Ammon's horn (tissue), 1 donor: ENCODE results near the gene NLGN2.

Experiments used
- DNase-seq: peaks from one replicate; pipeline ENCODE4 v3.0.0-alpha.2; 2016; ENCODE audit warnings: low spot score

NLGN2 gene

DNA sequence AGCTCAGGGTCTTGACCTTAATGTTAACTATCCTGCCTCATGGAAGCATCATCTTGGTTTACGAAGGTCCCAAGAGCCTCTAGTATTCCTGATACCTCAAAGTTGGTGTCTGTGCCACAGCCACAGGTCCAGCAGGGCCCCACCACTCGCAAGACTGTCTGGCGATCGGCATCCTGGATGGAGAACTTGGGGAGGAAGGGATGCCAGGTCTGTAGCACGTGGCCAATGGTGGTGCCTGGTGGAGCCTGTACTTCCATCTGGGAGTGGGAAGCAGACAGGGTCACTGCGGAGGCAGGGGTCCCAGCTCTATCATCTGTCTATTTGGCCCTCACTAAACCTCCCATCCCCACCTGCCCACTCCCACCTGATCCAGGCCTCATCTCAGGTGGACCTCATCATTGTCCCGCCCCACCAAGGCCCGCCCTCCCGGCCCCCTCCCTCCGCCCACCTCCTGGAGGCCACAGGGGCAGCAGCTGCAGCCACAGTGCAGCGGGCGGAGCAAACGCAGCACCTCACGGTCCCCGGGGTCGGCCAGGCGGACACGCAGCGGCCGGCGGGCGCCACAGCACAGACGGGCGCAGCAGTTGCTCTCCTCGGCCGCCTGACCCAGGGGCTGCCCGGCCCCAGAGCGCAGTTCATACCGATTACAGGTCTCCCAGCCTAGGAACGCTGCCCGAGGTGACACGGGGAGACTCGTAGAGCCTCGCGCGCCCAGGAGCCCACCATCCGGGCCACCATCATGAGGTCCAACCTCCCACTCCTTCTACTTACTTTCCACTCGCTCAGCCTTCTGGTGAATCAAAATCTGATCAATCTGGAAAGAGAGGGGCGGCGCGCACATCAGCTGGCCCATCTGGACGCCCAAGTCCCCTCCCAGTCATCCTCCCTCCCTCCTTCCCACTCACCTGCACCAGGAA lies 14.7 kb upstream of the NLGN2 start:
- DNase-seq, result no peak

DNA sequence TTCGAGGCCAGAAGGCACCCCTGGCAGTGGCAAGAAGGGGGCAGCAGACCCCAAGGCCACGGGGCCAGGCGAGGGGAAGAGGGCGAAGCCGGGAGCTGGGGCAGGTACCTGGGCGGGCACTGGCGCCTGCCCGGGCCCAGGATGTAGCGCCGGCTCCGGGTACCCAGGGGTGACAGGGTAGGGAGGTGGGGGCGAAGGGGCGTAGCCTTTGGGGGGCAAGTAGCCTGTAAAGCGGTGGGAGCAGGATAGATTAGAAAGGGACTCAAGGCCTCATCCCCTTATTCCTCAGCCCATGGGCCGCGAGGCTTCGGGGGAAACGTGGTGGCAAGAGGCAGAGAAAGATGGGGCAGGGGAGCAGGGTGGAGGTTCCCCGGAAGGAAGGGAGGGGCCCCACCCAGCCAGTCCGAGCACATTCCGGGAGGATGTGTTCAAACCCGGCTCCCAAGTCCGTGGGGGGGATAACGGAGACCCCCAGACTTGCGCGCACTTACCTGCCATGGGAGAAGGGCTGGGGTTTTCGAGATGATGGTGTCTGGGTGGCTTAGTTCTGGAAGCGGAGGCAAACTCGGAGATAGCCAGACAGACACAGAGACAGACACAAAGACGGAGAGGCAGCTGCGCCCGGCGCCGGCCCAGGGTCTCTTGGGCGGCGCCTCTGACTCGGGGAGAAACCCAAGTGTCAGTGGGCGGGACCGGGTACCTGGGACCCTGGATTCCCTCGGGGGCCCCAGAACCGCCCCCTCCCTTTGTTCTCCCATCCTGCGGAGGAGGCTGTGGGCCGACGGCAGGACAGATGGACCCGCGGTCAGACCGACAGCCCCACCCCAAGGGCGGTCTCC lies 13.8 kb upstream of the NLGN2 start:
- DNase-seq, result no peak

DNA sequence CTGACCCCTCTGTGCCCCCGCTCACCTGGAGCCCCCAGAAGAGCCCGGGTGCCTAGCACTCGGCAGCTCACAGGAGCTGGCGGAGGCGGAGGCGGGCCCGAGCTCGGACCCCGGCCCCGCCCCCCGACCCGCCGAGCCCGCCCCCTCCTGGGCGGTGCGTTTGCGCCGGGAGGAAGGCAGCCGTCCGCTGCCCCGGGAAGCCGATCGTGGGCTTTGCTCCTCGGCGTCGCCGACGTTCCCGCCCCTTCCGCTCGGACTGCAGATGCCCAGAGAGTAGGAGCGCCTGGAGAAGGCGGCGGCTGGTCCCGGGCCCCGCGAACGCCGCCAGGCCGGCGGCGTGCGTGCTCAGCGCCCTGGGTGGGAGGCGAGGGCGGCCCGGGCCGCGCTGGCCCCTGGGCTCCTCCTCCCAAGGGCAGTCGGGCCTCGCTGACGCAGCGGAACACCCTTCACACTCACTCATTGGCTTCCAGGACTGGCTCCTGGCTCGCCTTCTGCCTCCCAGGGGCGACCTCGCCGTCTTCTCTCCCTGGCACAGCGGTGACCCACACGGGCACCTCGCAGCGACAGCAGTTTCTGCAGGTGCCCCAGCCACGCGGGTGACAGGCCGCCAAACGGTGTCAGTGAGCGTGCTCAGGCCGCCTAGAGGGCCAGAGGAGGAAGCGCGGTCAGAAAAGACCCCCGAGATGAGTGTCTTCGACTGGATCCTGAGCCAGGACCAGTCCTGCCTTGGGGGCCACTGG lies 13.0 kb upstream of the NLGN2 start, which contains the start of gene PLSCR3:
Gene PLSCR3 (minus strand): TSS at position 74 of the 740 bp plus-strand sequence. CDS start 415 bp downstream, outside the sequence.
- DNase-seq, result peak; percentile 86

DNA sequence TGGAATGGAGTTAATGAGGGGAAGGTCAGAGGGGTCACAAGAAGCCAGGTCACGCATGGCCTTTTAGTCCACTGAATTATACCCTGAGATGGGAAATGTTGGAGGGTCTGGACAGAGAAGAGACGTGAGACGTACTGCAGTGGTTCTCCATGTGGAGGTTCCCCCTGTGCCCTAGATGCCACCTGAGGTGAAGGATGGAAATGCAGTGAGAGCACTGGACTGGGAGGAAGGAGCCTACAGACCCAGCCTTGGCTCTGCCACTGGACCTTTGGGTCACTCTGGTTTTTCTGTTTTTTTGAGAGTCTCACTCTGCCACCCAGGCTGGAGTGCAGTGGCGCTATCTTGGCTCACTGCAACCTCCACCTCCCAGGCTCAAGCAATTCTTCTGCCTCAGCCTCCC lies 11.5 kb upstream of the NLGN2 start:
- no peak for DNase-seq

DNA sequence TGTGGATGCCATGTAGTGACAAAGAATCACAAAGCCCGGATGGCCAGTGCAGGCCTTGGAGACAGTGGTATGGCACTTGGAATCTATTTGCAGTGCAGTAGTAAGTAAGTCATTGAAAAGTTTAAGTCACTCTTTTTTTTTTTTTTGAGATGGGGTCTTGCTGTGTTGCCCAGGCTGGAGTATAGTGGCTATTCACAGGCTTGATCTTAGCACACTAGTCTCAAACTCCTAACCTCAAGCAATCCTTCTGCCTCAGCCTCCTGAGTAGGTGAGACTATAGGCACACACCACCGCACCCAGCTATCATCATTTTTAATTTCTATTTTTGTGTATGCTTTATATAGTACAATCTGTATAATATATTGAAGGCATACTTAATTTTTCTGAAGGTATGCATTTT lies 9.0 kb upstream of the NLGN2 start:
- DNase-seq, result no peak

DNA sequence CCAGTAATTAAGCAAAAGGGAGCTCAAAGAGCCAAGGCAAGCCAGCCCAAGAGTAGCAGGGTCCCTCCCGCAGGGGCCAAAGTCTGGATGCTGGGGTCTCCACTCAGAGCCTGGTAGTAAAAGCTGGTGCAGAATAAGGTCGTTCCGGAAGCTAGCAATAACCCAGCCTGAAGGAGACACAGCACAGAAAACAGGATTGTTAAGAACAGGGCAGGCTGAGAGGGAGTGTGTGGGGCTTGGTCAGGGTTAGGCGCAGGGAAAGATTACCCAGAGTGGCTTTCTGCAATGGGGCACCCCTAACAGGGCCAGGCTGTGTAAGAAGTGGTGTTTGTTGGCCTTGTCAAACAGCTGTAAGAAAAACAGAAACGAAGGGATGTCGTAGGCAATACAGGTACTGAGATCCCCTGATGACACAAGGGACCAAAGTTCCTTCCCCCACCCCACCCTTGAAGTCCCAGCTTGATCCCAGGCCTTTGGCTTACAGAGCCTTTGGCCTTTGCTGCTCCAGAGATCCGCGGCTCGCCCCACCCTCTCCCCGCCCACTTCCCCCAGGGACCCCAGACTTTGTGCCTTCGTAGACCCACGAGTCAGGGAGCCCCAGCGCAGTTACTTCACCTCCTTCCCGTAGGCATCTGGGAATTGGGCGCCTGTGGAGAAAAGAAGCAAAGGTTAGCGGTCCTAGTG lies 4.5 kb upstream of the NLGN2 start:
- no peak for DNase-seq

DNA sequence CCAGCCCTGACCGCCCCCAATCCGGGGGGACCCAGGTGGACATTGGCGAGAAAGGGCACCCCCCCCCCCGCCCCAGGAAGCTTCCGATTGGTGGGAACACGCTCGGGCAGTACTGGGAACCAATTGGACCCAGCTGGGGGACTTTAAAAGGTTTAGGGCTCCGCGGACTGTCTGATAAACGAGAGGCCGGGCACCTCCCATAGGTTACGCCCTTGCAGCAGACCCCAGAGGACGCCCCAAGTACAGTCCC lies 4.0 kb upstream of the NLGN2 start:
- DNase-seq, result no peak

DNA sequence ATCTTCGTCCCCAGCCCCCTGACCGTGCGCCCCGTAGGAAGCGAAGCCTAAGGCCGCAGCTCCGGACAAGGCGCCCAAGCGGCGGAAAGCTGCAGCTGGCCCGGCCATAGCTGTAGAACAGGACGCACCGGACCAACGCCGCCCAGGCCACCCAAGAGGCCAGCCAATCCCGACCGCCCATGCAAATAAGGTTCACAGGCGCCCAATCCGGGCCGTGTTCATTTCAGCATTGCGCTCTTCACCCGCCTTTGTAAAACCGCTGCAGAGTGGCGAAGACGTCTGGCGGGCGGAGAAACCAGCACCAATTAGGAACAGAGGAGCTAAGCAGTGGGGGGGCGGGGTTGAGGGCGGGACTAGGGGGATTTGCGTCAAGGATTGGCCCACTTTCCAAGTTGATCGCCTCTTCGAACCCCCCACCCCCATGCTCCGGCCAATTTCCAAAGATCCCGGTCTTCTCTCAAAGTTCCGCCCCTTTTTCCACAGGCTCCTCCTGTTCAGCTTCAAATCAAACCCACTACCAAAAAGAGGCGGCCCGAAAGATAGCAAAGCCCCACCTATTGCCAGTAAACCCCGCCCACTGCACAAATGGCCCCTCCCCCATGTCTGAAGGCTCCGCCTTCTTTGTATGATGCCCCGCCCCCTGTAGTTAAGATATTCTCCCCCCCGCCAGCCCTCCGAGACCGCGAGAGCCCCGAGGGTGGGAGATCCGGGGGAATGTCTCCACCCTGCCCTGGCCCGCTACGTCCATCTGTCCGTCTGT lies 3.5 kb upstream of the NLGN2 start, which contains the start of gene TMEM256:
Gene TMEM256 (minus strand): TSS at position 121 of the 760 bp plus-strand sequence. CDS start 13 bp downstream, at position 108.
- DNase-seq, result peak; percentile 100

DNA sequence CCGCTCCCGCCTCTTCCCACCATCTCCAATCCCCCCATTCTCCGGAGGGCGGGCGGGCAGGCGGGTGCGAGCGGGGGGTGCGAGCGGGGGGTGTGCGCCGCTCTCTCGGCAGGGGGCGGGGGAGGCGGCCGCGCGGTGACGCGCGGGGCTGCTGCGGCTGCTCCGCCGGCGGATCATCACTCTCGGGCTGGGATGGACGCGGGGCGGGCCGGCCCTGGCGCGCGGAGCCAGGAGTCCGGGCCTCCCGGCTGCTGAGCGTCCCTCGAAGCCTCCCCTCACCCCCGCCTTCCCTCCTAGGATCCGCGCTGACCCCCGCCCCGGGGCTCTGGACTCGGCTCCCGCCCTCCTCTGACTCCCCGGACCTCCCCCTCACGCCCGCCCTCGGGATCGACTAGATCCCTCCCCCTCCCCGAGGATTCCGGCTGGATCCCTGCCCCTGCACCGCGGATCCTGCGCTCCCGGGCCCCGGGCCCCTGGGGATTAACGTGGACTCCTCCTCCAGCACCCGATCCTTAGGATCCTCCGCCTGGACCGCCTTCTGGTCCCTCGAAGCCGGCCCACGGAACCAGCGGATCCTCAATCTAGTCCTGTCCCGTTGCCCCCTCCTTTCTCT lies 2.8 kb upstream of the NLGN2 start:
- no peak for DNase-seq

DNA sequence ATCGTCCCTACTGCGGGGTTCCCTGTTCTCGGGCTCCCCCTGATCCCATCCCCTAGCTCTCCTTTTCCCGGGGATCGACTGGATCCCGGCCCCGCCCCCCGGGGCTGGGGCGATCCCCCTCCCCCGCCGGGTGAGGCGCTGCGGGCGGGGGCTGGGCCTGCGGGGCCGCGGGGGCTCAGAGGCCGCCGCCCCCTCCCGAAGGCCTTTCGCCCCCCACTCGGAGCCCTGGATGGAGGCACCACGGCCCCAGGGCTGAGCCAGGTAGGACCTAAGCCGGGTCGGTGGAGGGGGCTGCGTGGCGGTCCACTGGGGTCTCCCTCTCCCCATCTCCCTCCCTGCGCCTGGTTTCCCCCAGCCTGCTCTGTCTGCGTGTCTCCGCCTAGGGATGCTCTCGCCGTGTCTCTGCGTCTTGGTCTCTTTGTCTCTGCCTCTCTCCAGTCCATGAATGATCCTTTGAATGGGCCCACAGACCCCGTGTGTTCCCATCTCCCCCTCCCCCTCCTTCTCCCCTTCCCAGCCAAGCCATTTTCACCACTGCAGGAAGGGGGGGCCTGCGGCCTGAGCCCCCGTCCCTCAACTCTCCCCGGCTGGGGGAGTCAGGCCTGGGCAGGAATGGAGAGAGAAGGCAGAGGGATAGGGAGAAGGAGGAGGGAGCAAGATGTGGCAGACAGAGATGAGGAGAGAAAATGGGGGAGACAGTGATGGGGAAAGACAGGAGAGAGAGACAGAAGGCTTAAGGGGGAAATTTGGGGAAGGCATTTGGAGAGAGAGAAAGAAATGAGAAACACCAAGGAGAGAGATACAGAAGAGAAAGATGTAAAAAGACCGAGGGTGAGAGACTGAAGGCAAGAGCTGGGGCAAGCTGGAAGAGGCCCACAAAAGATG lies 2.1 kb upstream of the NLGN2 start:
- peak; percentile 57 for DNase-seq

DNA sequence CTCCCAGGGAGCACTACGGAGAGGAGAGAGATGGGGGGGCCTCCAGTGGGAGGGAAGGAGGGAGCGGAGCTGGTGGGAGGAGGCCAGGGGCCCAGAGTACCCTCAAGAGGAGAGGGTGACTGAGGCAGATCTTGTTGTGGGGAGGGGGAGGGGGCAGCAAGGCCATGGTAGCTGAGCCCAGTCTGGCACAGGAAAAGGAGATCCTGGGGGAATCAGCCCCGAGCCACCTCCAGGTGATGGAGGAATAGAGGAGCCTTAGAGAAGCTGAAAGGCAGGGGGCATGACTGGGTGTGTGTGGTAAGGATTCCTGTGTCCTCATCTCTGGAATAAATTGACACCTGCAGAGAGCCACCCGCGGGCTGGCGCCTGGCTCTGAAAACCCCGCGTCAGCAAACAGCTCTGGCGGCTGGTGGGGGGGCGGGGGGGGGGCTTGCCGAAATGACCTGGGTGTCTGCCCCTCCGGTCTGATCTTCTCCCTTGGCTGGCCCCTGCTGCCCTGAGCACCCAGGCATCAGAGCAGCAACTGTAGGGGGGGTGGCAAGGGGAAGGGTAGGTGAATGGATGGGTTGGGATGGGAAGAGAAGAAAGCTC lies 1.3 kb upstream of the NLGN2 start:
- no peak for DNase-seq

DNA sequence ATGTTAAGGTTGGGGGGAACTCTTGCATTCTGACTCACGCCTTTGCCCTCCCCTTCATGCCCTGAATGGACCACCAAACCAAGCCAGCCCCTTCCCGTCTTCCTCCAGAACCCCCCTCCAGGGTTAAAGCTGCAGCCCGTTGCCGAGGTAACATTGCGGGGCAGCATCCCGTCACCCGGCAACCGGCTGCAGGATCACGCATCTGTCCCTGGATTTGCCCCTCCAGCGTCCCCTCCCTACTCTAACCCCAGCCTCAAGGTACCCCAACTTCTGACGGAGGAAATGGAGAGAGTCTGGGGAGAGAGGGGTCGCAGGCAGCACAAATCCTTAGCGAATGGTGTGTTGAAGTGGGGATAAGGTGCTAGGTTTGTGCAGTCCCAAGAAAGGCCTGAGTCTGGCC lies 563 bp upstream of the NLGN2 start:
- no peak for DNase-seq

DNA sequence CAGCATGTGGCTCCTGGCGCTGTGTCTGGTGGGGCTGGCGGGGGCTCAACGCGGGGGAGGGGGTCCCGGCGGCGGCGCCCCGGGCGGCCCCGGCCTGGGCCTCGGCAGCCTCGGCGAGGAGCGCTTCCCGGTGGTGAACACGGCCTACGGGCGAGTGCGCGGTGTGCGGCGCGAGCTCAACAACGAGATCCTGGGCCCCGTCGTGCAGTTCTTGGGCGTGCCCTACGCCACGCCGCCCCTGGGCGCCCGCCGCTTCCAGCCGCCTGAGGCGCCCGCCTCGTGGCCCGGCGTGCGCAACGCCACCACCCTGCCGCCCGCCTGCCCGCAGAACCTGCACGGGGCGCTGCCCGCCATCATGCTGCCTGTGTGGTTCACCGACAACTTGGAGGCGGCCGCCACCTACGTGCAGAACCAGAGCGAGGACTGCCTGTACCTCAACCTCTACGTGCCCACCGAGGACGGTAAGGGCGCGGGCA lies 645 bp downstream of the NLGN2 start:
- no peak for DNase-seq

DNA sequence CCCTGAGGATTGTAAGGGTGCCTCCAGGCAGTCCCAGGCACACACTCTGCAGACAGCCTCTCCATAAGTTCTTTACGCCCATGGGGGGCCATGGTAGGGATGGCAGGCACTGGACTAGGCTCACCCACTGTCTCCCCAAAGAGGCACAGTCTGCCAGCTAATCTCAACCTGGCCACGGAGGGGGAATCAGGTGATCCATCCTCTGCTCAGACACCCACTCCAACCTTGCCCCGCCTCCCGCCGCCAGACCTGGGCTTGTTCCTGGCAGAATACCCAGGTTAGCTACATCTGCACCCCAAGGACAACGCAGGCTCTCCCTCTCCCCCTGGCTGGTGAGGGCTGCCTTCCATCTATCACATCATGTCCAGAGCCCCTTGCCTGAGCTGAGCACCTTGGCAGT lies 1.2 kb downstream of the NLGN2 start:
- DNase-seq, result no peak

DNA sequence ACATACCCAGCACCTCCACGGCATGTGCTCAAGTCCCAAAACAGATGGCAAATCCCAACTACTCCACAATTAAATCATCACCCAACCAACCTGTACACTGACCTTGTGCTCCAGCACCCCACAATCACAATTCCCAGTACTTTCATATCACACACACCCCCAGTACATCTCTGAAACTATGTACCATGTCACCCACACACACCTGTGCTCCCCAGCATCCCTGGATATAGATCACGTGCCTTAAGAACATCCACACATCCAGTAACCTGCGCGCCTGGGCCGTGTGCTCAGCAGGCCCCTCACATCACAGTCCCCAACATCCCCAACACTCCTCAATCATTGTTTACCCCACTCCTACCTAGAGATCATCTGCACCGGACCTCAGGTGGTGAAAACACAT lies 2.1 kb downstream of the NLGN2 start:
- DNase-seq, result no peak

DNA sequence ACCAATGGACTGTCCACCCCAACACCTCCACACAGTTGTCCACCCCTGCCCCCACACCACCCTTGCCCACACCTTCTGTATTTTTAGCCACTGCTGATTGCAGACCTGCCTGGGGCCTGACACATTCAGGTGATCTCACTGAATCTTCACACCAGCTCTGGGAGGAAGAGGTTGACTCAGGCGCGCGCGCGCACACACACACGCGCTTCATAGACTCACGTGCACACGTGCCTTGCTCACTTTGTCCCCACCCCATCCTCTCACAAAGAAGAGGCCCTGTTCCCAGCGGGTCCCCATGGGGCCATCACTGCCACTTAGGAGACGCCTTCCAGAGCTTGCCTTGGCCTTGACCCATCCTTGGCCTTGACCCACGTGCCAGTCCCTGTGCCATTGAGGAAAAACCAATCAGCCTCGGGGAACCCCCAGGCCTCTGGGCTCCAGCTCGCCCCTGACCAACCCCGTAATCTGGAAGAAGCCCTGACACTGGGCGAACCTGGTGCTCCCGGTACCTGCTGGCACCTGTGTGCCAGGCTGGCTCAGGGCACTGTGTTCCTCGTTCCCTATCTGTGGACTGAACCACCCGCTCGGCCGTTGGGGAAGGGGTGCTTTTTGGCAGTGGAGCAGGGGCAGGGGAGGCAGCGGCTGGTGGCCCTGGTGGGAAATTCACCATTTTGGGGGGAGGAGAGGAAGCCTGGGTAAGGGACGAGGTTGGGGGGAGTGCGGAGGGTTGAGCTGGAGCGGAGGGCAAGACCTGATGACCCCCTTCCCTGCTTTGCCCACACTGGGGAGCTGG lies 3.2 kb downstream of the NLGN2 start:
- DNase-seq, result no peak

DNA sequence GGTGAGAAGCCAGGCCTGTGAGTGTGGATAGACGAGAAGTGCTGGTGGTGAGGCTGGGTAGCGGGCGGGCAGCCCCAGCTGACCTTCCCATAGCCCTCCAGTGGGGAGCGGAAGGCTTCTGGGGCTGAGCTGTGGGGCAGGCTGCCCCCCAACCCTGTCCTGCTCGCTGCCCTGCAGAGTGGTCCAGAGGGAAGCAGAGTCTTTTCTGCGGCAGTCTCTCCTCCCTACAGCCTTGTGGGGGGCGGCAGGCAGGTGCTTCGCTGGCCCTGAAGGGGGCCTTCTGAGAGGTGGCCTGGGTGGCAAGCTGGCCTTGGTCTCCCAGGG lies 3.7 kb downstream of the NLGN2 start:
- no peak for DNase-seq

DNA sequence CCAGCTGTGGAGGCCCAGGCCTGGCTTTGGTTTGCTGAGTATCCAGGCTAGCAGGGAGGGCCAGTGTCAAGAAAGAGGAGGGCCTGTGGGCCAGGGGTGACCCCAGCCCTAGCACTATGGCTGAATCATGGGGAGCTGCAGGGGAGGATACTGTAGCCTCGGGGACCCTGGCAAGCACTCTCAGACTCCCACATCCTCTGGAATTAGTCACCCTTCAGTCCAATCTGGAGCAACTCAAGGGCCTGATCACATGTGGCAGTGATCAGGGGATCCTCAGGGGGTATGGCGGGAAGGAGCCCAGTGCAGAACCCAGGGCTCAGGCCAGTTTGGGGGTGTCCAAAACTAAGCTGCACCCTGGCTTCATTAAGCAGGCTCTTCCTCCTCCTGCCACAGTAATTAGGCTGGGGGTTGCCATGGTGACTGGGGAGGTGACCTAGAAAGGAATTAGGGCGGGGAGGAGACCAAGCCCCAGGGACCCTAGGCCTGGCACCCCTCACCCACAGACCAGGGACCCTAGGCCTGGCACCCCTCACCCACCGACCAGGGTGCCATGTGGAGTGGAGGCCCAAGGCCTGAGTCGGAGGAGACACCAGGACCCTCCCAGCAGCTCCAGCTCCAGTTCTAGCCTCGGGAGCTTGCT lies 5.8 kb downstream of the NLGN2 start:
- DNase-seq, result no peak
